K562 (cell line): ENCODE measurements around the gene IFI16. TPM values are rescaled to one million over a fixed set of nuclear protein-coding genes. Genes with fewer than 3 reads are reported as not detected.
A peak's percentile ranks its signal among the peaks of the same experiment; 100 is the strongest.

Experiments used
- ATF1 ChIP-seq, 2 experiments: fragments of 450-650 bp in 1 of 2; IDR thresholded peaks; 2 replicates each; pipeline ENCODE4 v1.6.1; 2016; ENCODE audit warnings: missing compliant biosample characterization in 1 of 2, missing genetic modification characterization in 1 of 2
- CEBPB ChIP-seq: fragments of 450-650 bp; IDR thresholded peaks from 2 replicates; pipeline ENCODE4 v1.6.1; 2016; ENCODE audit warnings: missing genetic modification characterization, missing compliant biosample characterization
- CREB3 ChIP-seq: fragments of 450-650 bp; conservative IDR thresholded peaks from 2 replicates; pipeline ENCODE4 v1.6.1; 2016; ENCODE audit warnings: missing genetic modification characterization, low read depth, mild to moderate bottlenecking, missing compliant biosample characterization, moderate library complexity
- LARP7 ChIP-seq: fragments of 450-650 bp; IDR thresholded peaks from 2 replicates; pipeline ENCODE4 v1.6.1; 2016
- NR4A1 ChIP-seq, 2 experiments: fragments of 250-450 bp in 1 of 2; fragments of 450-650 bp in 1 of 2; sonication (Bioruptor Pico) in 1 of 2; IDR thresholded peaks; 2 replicates each; pipeline versions ENCODE4 v1.4.0 to v1.6.1; 2016 to 2020; ENCODE audit warnings: mild to moderate bottlenecking in 2 of 2, missing compliant biosample characterization in 1 of 2, missing genetic modification characterization in 1 of 2, moderate library complexity in 1 of 2
- REST ChIP-seq, 2 experiments: fragments of 450-650 bp; formaldehyde crosslinking in 1 of 2; IDR thresholded peaks; 2 replicates each; pipeline versions ENCODE4 v1.4.0 to v1.6.1; 2014 to 2020; ENCODE audit warnings: mild to moderate bottlenecking in 2 of 2, borderline replicate concordance in 1 of 2, low read depth in 1 of 2
- THRB ChIP-seq: fragments of 450-650 bp; formaldehyde crosslinking; conservative IDR thresholded peaks from 2 replicates; pipeline ENCODE4 v1.4.0; 2022; ENCODE audit warnings: mild to moderate bottlenecking, missing genetic modification characterization
- ZNF507 ChIP-seq: conservative IDR thresholded peaks from 2 replicates; pipeline ENCODE4 v1.6.1; 2017; ENCODE audit warnings: missing genetic modification characterization, missing compliant biosample characterization
- ZNF518B ChIP-seq: fragments of 250-450 bp; sonication (Bioruptor Pico); IDR thresholded peaks from 2 replicates; pipeline ENCODE4 v1.5.0; 2021; ENCODE audit warnings: mild to moderate bottlenecking, moderate library complexity
- ZNF639 ChIP-seq, 2 experiments: fragments of 200-800 bp in 1 of 2; sonication (Bioruptor generic) in 1 of 2; sonication (generic) in 1 of 2; formaldehyde crosslinking in 1 of 2; IDR thresholded peaks in 1 of 2; conservative IDR thresholded peaks in 1 of 2; 2 replicates each; pipeline versions ENCODE4 v1.5.0 to v1.6.1; 2016 to 2020; ENCODE audit warnings: missing compliant biosample characterization in 1 of 2, missing genetic modification characterization in 1 of 2, missing genetic modification reagents in 1 of 2
- polyA plus RNA-seq, 8 experiments: library from polyadenylated mRNA; depleted of rRNA in 4 of 8; stranded (reverse) in 5 of 8; unstranded in 3 of 8; fragments of >200 nt; fragmentation: Nextera tagmentation in 2 of 8; fragmentation: Illumina TruSeq in 1 of 8; extraction: Ambion mirVana in 2 of 8; extraction: Trizol in 1 of 8; gene quantifications; 2 replicates each; pipeline versions ENCODE4 v1.2.1 to v1.2.3, GENCODE V29; 2011 to 2014; ENCODE audit warnings: inconsistent platforms in 1 of 8, missing spikeins in 1 of 8
- total RNA-seq, 7 experiments: library from RNA; depleted of rRNA in 6 of 7; stranded (reverse); fragments of >200 nt in 6 of 7; fragmentation: Illumina TruSeq in 2 of 7; extraction: Trizol in 2 of 7; gene quantifications; 2 replicates each; pipeline versions ENCODE4 v1.2.1 to v1.2.3, GENCODE V29; 2011 to 2021; ENCODE audit warnings: low replicate concordance in 1 of 7

The IFI16 gene
- total and polyA plus RNA-seq, 9 of the 15 experiments (the other 6 are each of a cell fraction or from before 2014, with no cell fraction given), result 0.70 to 2.8 (median 1.6) TPM

- TF ChIP-seq NR4A1 (CRISPR knock-in tag; IDR thresholded peaks at IDR 0.05), result no peak
- TF ChIP-seq NR4A1 (tag; IDR thresholded peaks at IDR 0.05), result no peak
- peak; percentile 30; the same call in 1 of the 2 replicates for TF ChIP-seq CEBPB (tag)
- no peak for TF ChIP-seq LARP7
- no peak for TF ChIP-seq ZNF518B (CRISPR knock-in tag)
- TF ChIP-seq ATF1 (CRISPR knock-in tag; IDR thresholded peaks at IDR 0.05), result no peak
- 0 out of 2 replicates have a peak, but pooled peaks have one; percentile 19 for TF ChIP-seq ATF1 (tag; IDR thresholded peaks at IDR 0.05)
- 0 out of 2 replicates have a peak, but pooled peaks have one; percentile 49 for TF ChIP-seq THRB (CRISPR knock-in tag)
- TF ChIP-seq REST (IDR thresholded peaks at IDR 0.05; ENCODE audit: borderline replicate concordance), result no peak
- TF ChIP-seq REST (CRISPR knock-in tag; IDR thresholded peaks at IDR 0.05; ENCODE audit: low read depth), result no peak
- peak; percentile 84; the same call in 1 of the 2 replicates for TF ChIP-seq CREB3 (tag)
- TF ChIP-seq ZNF507 (tag), result no peak
- peak in 1 of 2 experiments; percentile 80; a peak in 2 of 4 replicates for TF ChIP-seq ZNF639 (CRISPR knock-in tag; conservative IDR thresholded peaks at IDR 0.05 in 1 of 2, IDR thresholded peaks at IDR 0.05 in 1 of 2)
Observed at GRCh38 chr1:159015440-159015909, 5.8 kb downstream of the IFI16 start (continued).
